ENCODE measurements around the gene TSPAN5.

GRCh38 chr4:98631506-98631905 is 26.9 kb downstream of the TSPAN5 start:
- TF ChIP-seq PCBP1 (IDR thresholded peaks at IDR 0.05; ENCODE audit: low read depth, low read length, poor library complexity, severe bottlenecking) (no peak), POLR3A (IDR thresholded peaks at IDR 0.05; ENCODE audit: borderline replicate concordance, extremely low read depth, insufficient read depth, insufficient read length) (no peak), POLR2A (conservative IDR thresholded peaks at IDR 0.05) (no peak), ZKSCAN1 (IDR thresholded peaks at IDR 0.05; ENCODE audit: low read depth, low read length) (no peak), SNRNP70 (optimal IDR thresholded peaks at IDR 0.05; ENCODE audit: low read depth, low read length) (no peak), MYNN (IDR thresholded peaks at IDR 0.05) (no peak), MYNN (CRISPR knock-in tag; IDR thresholded peaks at IDR 0.05) (no peak)

Measured in K562 (cell line).